Upper lobe of left lung (tissue), 6 donors: Measurements from ENCODE around the gene FUT8. TPM values are rescaled to one million over a fixed set of nuclear protein-coding genes. Genes with fewer than 3 reads are reported as not detected.

Source experiments
- ATAC-seq, 2 donors: fragments of 200-7000 bp; cut with Tn5 transposase; one replicate each; pipeline ENCODE4 v1.9.1; 2022; ENCODE audit warnings: mild to moderate bottlenecking in 2 of 2, moderate library complexity in 2 of 2; ENCODE audit not compliant: low FRiP score in 2 of 2
- DNase-seq, 2 donors: peaks; one replicate each; pipeline ENCODE4 v3.0.0-alpha.2; 2019 to 2020
- H3K27ac ChIP-seq, 4 donors: fragments of 200-600 bp; sonication (generic); one replicate each; pipeline ENCODE4 v1.5.1; 2016 to 2019
- H3K27me3 ChIP-seq, 4 donors: fragments of 200-600 bp; sonication (generic); one replicate each; pipeline ENCODE4 v1.5.1; 2017 to 2019
- H3K36me3 ChIP-seq, 4 donors: fragments of 200-600 bp; sonication (generic); one replicate each; pipeline ENCODE4 v1.5.1; 2016 to 2019
- H3K4me1 ChIP-seq, 4 donors: fragments of 200-600 bp; sonication (generic); one replicate each; pipeline ENCODE4 v1.5.1; 2018 to 2019
- H3K4me3 ChIP-seq, 4 donors: fragments of 200-600 bp; sonication (generic); one replicate each; pipeline ENCODE4 v1.5.1; 2017 to 2019; ENCODE audit warnings: mild to moderate bottlenecking in 2 of 4, moderate library complexity in 1 of 4
- H3K9me3 ChIP-seq, 4 donors: fragments of 200-600 bp; sonication (generic); one replicate each; pipeline ENCODE4 v1.5.1; 2018 to 2019
- CTCF ChIP-seq, 6 experiments: fragments of 450-650 bp in 4 of 6; fragments of 200-600 bp in 2 of 6; sonication (generic) in 2 of 6; IDR thresholded peaks; one replicate each; pipeline ENCODE4 v1.5.1; 2016 to 2019; ENCODE audit warnings: antibody characterized with exemption in 6 of 6
- EP300 ChIP-seq, 4 donors: sonication (generic); formaldehyde crosslinking; IDR thresholded peaks; one replicate each; pipeline ENCODE4 v1.5.1; 2017; ENCODE audit warnings: antibody characterized with exemption in 4 of 4, control low read depth in 2 of 4
- POLR2A ChIP-seq, 4 donors: fragments of 450-650 bp; IDR thresholded peaks; one replicate each; pipeline ENCODE4 v1.5.1; 2016 to 2017; ENCODE audit warnings: antibody characterized with exemption in 4 of 4, mild to moderate bottlenecking in 2 of 4
- POLR2AphosphoS5 ChIP-seq, 2 donors: sonication (generic); formaldehyde crosslinking; IDR thresholded peaks; one replicate each; pipeline ENCODE4 v1.5.1; 2017; ENCODE audit warnings: antibody characterized with exemption in 2 of 2
- WGBS, 2 donors: methylation state at CpG; one replicate each; pipeline ENCODE4 v1.1.5; 2017 to 2018; 5-methylcytosine and 5-hydroxymethylcytosine counted together
- total RNA-seq, 6 donors: library from RNA; depleted of rRNA in 4 of 6; stranded (reverse); fragments of >200 nt in 4 of 6; gene quantifications; one replicate each; pipeline versions ENCODE4 v1.1.0 to v1.2.1, GENCODE V29; 2016 to 2021
- donor health status: DM: no; HTN: no; CAD: no; lungs with moderate emphysema.
- donor health status: DM: no; HTN: yes; CAD: no; lungs with severe emphysema.

FUT8 gene
- total RNA-seq, 6 donors from 2014 or later: 17.3 to 38.8 (median 29.1) TPM

GRCh38 chr14:65606460-65606859 is 193.9 kb downstream of the FUT8 start:
- H3K9me3 ChIP-seq: no peaks in the 10 kb centered on the region
- TF ChIP-seq EP300 (IDR thresholded peaks at IDR 0.05) (no peak), CTCF (IDR thresholded peaks at IDR 0.05) (no peak), POLR2A (IDR thresholded peaks at IDR 0.05) (no peak), POLR2AphosphoS5 (IDR thresholded peaks at IDR 0.05) (no peak)
- H3K27me3 ChIP-seq: no peaks in the 10 kb centered on the region
- H3K27ac ChIP-seq: no peak overlapping the region
- H3K4me3 ChIP-seq: no peak overlapping the region
- DNase-seq (no peak), ATAC-seq (no peak)
- H3K36me3 ChIP-seq: no peaks in the 10 kb centered on the region
- H3K4me1 ChIP-seq: no peaks in the 10 kb centered on the region

GRCh38 chr14:65613131-65613650 is 200.7 kb downstream of the FUT8 start:
- 98 to 99% methylated on average over 3 of the region's 3 CpGs for WGBS, 2 donors
- ATAC-seq: no peak

GRCh38 chr14:65618996-65619395 is 206.5 kb downstream of the FUT8 start:
- no peak for ATAC-seq
- 91 to 95% methylated on average over 3 of the region's 3 CpGs for WGBS, 2 donors
- no peak for DNase-seq
- H3K36me3 ChIP-seq: no peaks in the 10 kb centered on the region
- TF ChIP-seq EP300 (IDR thresholded peaks at IDR 0.05): no peak
- TF ChIP-seq POLR2AphosphoS5 (IDR thresholded peaks at IDR 0.05): no peak
- TF ChIP-seq POLR2A (IDR thresholded peaks at IDR 0.05): no peak
- TF ChIP-seq CTCF (IDR thresholded peaks at IDR 0.05): no peak
- H3K4me3 ChIP-seq: no peak overlapping the region
- no peaks in the 10 kb centered on the region for H3K9me3 ChIP-seq
- H3K27ac ChIP-seq: no peak overlapping the region
- no peaks in the 10 kb centered on the region for H3K27me3 ChIP-seq
- H3K4me1 ChIP-seq: no peaks in the 10 kb centered on the region

More at GRCh38 chr14:65613131-65613650, 200.7 kb downstream of the FUT8 start:
- TF ChIP-seq EP300 (IDR thresholded peaks at IDR 0.05) (no peak), POLR2AphosphoS5 (IDR thresholded peaks at IDR 0.05) (no peak), CTCF (IDR thresholded peaks at IDR 0.05) (no peak), POLR2A (IDR thresholded peaks at IDR 0.05) (no peak)
- H3K27me3 ChIP-seq: no peaks in the 10 kb centered on the region
- H3K4me3 ChIP-seq: no peak overlapping the region
- no peak for DNase-seq
- no peak overlapping the region for H3K27ac ChIP-seq
- no peaks in the 10 kb centered on the region for H3K9me3 ChIP-seq
- H3K36me3 ChIP-seq: no peaks in the 10 kb centered on the region
- H3K4me1 ChIP-seq: no peaks in the 10 kb centered on the region

GRCh38 chr14:65620195-65620594 is 207.7 kb downstream of the FUT8 start:
- Histone ChIP-seq H3K9me3 (no peaks in the 10 kb centered on the region), H3K27me3 (no peaks in the 10 kb centered on the region), H3K36me3 (no peaks in the 10 kb centered on the region), H3K27ac (no peak overlapping the region), H3K4me1 (no peaks in the 10 kb centered on the region), H3K4me3 (no peak overlapping the region)
- DNase-seq (no peak), ATAC-seq (no peak)
- TF ChIP-seq EP300 (IDR thresholded peaks at IDR 0.05) (no peak), POLR2AphosphoS5 (IDR thresholded peaks at IDR 0.05) (no peak), POLR2A (IDR thresholded peaks at IDR 0.05) (no peak), CTCF (IDR thresholded peaks at IDR 0.05) (no peak)

- Histone ChIP-seq H3K27me3 (no peaks in the 10 kb centered on the region), H3K9me3 (no peaks in the 10 kb centered on the region), H3K4me1 (no peaks in the 10 kb centered on the region), H3K4me3 (no peak overlapping the region), H3K36me3 (no peaks in the 10 kb centered on the region), H3K27ac (no peak overlapping the region)
- no peak for TF ChIP-seq POLR2AphosphoS5 (IDR thresholded peaks at IDR 0.05)
- no peak for TF ChIP-seq CTCF (IDR thresholded peaks at IDR 0.05)
- no peak for TF ChIP-seq POLR2A (IDR thresholded peaks at IDR 0.05)
- no peak for TF ChIP-seq EP300 (IDR thresholded peaks at IDR 0.05)
- ATAC-seq (no peak), DNase-seq (no peak)
- 90 to 96% methylated on average over 5 of the region's 5 CpGs for WGBS, 2 donors
Measured at GRCh38 chr14:65622703-65623102, 210.2 kb downstream of the FUT8 start.
